Measurements from ENCODE around the gene SQOR.

Gene SQOR

DNA sequence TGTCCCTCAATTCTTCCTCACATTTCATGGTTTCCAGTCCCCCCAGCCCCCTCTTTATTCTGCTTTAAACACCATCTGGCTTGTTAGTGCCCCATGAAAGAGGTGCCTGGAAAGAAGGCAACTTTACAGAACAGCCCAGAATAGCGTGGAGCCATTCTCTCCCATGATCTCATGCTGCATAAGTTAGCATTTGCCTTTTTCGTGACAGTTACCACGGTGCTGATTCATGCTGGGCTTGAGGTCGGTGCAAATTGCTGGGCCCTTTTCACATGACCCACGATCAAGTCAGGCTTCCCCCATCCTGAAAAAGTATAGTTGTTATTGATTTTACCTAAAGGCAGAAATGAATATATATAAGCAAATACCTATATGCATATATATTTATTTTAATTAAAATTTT is 29.6 kb downstream of the SQOR start:
- Histone ChIP-seq H3K36me3 (peaks cover 82% of the 10 kb centered on the region), H3K4me3 (ENCODE audit: low read depth in 1 of 2, low read length in 1 of 2) (no peak overlapping the region), H3K4me1 (ENCODE audit: control insufficient read depth in 1 of 2, insufficient read depth in 1 of 2, low read depth in 1 of 2, low read length in 1 of 2) (peaks cover 0 to 3% of the 10 kb centered on the region in 2 experiments), H3K27ac (no peak overlapping the region), H3K9me3 (no peaks in the 10 kb centered on the region), H3K27me3 (no peaks in the 10 kb centered on the region)
- TF ChIP-seq, protein P1, sequence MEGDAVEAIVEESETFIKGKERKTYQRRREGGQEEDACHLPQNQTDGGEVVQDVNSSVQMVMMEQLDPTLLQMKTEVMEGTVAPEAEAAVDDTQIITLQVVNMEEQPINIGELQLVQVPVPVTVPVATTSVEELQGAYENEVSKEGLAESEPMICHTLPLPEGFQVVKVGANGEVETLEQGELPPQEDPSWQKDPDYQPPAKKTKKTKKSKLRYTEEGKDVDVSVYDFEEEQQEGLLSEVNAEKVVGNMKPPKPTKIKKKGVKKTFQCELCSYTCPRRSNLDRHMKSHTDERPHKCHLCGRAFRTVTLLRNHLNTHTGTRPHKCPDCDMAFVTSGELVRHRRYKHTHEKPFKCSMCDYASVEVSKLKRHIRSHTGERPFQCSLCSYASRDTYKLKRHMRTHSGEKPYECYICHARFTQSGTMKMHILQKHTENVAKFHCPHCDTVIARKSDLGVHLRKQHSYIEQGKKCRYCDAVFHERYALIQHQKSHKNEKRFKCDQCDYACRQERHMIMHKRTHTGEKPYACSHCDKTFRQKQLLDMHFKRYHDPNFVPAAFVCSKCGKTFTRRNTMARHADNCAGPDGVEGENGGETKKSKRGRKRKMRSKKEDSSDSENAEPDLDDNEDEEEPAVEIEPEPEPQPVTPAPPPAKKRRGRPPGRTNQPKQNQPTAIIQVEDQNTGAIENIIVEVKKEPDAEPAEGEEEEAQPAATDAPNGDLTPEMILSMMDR (IDR thresholded peaks at IDR 0.05): no peak

DNA sequence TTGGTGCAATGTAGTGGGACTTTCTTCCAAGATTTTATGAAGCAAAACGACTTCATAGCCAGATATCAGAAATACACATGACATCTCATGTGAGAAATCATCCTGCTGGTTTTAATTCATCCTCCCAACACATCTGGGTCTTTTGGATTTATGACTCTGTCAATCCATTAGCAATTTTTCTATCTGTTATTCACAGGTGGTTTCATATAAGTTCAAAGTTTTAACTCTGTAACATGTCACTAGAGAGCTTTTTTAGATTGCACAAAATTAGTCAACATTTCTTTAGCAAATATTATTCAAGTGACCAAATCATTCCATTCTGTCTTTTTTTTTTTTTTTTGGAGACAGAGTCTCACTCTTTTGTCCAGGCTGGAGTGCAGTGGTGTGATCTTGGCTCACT is 30.4 kb downstream of the SQOR start:
- H3K36me3 ChIP-seq: peaks cover 82% of the 10 kb centered on the region

DNA sequence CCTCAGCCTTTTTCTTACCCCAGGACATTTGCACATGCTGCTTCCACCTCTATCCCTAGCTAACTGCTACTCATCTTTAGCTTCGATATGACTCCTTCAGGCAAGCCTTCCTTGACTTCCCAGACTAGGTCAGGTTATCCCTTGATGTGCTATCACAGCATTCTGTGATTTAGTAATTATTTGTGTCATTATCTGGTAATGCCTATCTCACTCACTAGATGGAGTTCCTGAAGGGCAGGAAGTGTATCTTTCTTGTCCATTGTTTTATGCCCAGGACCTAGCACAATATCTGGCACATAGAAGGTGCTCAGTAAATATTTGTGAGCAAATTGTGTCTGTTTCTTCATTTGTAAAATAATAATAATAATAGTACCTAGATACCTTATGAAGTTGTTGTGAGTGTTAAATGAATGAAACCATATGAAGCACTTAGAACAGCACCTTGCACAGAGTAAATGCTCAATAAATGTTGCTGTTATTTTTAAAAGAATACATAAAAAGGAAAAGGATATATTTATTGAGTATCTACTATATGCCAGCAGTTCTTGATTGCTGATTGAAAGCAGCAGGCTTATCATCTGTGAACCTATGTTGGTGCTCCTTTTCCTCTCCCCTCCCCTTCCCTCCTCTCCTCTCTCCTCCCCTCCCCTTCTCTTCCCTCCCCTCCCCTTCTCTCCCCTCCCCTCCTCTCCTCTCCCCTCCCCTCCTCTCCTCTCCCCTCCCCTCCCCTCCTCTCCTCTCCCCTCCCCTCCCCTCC is 31.5 kb downstream of the SQOR start:
- Histone ChIP-seq H3K27me3 (no peaks in the 10 kb centered on the region), H3K4me3 (ENCODE audit: low read depth in 1 of 2, low read length in 1 of 2) (no peak overlapping the region), H3K36me3 (peaks cover 84% of the 10 kb centered on the region), H3K27ac (peak overlapping the region; percentile 23), H3K4me1 (ENCODE audit: control insufficient read depth in 1 of 2, insufficient read depth in 1 of 2, low read depth in 1 of 2, low read length in 1 of 2) (peaks cover 0 to 3% of the 10 kb centered on the region in 2 experiments), H3K9me3 (no peaks in the 10 kb centered on the region)
- TF ChIP-seq, protein P1 (IDR thresholded peaks at IDR 0.05): no peak

More for the DNA sequence above, 30.4 kb downstream of the SQOR start:
- TF ChIP-seq, protein P1 (IDR thresholded peaks at IDR 0.05): no peak
- Histone ChIP-seq H3K27me3 (no peaks in the 10 kb centered on the region), H3K27ac (no peak overlapping the region), H3K9me3 (no peaks in the 10 kb centered on the region), H3K4me3 (ENCODE audit: low read depth in 1 of 2, low read length in 1 of 2) (no peak overlapping the region), H3K4me1 (ENCODE audit: control insufficient read depth in 1 of 2, insufficient read depth in 1 of 2, low read depth in 1 of 2, low read length in 1 of 2) (peaks cover 0 to 3% of the 10 kb centered on the region in 2 experiments)

DNA sequence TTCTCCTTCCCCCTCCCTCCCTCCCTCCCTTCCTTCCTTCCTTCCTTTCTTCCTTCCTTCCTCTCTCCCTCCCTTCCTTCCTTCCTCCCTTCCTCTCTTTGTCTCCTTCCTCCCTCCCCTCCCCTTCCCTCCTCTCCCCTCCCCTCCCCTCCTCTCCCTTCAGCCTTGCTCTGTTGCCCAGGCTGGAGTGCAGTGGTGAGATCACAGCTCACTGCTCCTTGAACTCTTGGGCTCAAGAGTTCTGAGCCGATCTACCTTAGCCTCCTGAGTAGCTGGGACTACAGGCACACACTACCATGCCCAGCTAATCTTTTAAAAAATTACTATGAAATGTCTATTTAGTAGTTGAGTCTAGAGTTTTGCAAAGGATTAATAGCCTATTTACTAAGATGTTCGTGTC is 32.2 kb downstream of the SQOR start:
- peaks cover 84% of the 10 kb centered on the region for H3K36me3 ChIP-seq
- peak overlapping the region; percentile 42 for H3K27ac ChIP-seq
- H3K4me3 ChIP-seq (ENCODE audit: low read depth in 1 of 2, low read length in 1 of 2): no peak overlapping the region
- H3K4me1 ChIP-seq (ENCODE audit: control insufficient read depth in 1 of 2, insufficient read depth in 1 of 2, low read depth in 1 of 2, low read length in 1 of 2): peaks cover 0 to 3% of the 10 kb centered on the region in 2 experiments
- TF ChIP-seq, protein P1 (IDR thresholded peaks at IDR 0.05): no peak
- no peaks in the 10 kb centered on the region for H3K9me3 ChIP-seq
- no peaks in the 10 kb centered on the region for H3K27me3 ChIP-seq

DNA sequence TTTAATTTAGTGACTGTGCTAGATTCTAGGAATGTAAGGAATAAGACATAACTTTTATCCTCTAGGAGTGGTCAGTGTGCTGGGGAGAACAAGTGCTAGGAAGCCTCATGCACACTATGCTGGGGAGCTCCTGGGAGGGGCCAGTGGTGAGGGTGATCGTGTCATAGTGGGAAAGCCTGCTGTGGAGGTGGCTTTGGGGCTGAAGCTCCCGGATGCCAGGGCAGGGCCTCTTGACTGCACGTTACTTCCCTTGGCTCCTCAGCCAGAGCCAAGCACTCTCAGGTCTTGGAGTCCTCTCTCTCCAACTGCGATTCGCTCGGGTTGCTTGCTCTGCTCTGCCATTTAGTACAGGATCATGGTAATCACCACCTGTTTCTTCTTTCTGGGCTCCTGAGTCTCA is 33.6 kb downstream of the SQOR start:
- Histone ChIP-seq H3K4me1 (ENCODE audit: control insufficient read depth in 1 of 2, insufficient read depth in 1 of 2, low read depth in 1 of 2, low read length in 1 of 2) (peaks cover 0 to 3% of the 10 kb centered on the region in 2 experiments), H3K4me3 (ENCODE audit: low read depth in 1 of 2, low read length in 1 of 2) (no peak overlapping the region), H3K9me3 (no peaks in the 10 kb centered on the region), H3K36me3 (peaks cover 84% of the 10 kb centered on the region), H3K27ac (peak overlapping the region; percentile 14), H3K27me3 (no peaks in the 10 kb centered on the region)
- TF ChIP-seq, protein P1 (IDR thresholded peaks at IDR 0.05): no peak

All from neutrophil (primary cell).